HCT116 (cell line): Measurements from ENCODE around the gene ADRA2A. TPM values are rescaled to one million over a fixed set of nuclear protein-coding genes. Genes with fewer than 3 reads are reported as not detected.

ENCODE experiments used
- ATAC-seq: fragments of 200-7000 bp; cut with Tn5 transposase; 2 replicates; pipeline ENCODE4 v1.9.1; 2020; ENCODE audit warnings: mild to moderate bottlenecking, moderate library complexity
- BruUV-seq: library from RNA; stranded (reverse); fragments of 400-500 nt; replicated peaks from 2 replicates; lab custom pipeline; 2021; lab: Mats Ljungman, UMichigan
- CTCF ChIA-PET: fragments of 300-600 bp; sonication (Branson Sonifier 250); formaldehyde crosslinking; loops from one replicate; lab custom pipeline; 2021; ENCODE audit warnings: antibody characterized with exemption; lab: Charles Lee
- POLR2A ChIA-PET: fragments of 300-600, 350-600 bp; sonication (Branson Sonifier 250); formaldehyde crosslinking; loops from one replicate; lab custom pipeline; 2021; ENCODE audit warnings: antibody characterized with exemption; lab: Charles Lee
- RAD21 ChIA-PET, 2 experiments: fragments of 300-600 bp; sonication (Branson Sonifier 250); formaldehyde crosslinking; loops; one replicate each; lab custom pipeline; 2023; ENCODE audit warnings: low total read pairs in 2 of 2; ENCODE audit not compliant: uncharacterized antibody in 2 of 2, unreplicated experiment in 2 of 2, low non-redundant PET in 1 of 2; lab: Charles Lee
- DNase-seq: peaks from one replicate; pipeline ENCODE4 v3.0.0-alpha.2; 2010; ENCODE audit warnings: low read depth, low spot score
- H2AFZ ChIP-seq: fragments of 200-600 bp; shearing (Covaris generic), sonication (generic); 2 replicates; pipeline ENCODE4 v1.6.1; 2017; ENCODE audit warnings: low read depth, mixed run types, mixed read lengths, antibody characterized with exemption, low read length; ENCODE audit not compliant: poor library complexity, severe bottlenecking
- H3K27ac ChIP-seq: 2 replicates; pipeline ENCODE4 v1.5.1; 2012; ENCODE audit warnings: low read depth, low read length
- H3K27me3 ChIP-seq: fragments of 200-600 bp; sonication (generic); 2 replicates; pipeline ENCODE4 v1.6.1; 2016; ENCODE audit warnings: mixed run types, low read length, mixed read lengths; ENCODE audit not compliant: insufficient read depth
- H3K36me3 ChIP-seq, 2 experiments: fragments of 200-500 bp in 1 of 2; fragments of 200-600 bp in 1 of 2; sonication (Bioruptor generic) in 1 of 2; sonication (generic) in 1 of 2; 2 replicates each; pipeline versions ENCODE4 v1.5.1 to v1.6.1; 2014 to 2016; ENCODE audit warnings: low read length in 2 of 2, inconsistent platforms in 1 of 2, mixed read lengths in 1 of 2, mixed run types in 1 of 2; ENCODE audit not compliant: insufficient read depth in 2 of 2, control insufficient read depth in 1 of 2
- H3K4me1 ChIP-seq, 2 experiments: fragments of 200-600 bp in 1 of 2; sonication (generic) in 1 of 2; 2 replicates each; pipeline versions ENCODE4 v1.5.1 to v1.6.1; 2012 to 2017; ENCODE audit warnings: low read length in 2 of 2, inconsistent platforms in 1 of 2, mild to moderate bottlenecking in 1 of 2, mixed read lengths in 1 of 2, mixed run types in 1 of 2, moderate library complexity in 1 of 2; ENCODE audit not compliant: insufficient read depth in 2 of 2, control insufficient read depth in 1 of 2
- H3K4me2 ChIP-seq: fragments of 200-600 bp; sonication (generic); 2 replicates; pipeline ENCODE4 v1.6.1; 2017; ENCODE audit warnings: mixed run types, low read length, mixed read lengths
- H3K4me3 ChIP-seq, 2 experiments: fragments of 200-600 bp in 1 of 2; sonication (generic) in 1 of 2; replicated peaks in 1 of 2; 2 replicates each; pipeline ENCODE4 v1.5.1; 2011 to 2016; ENCODE audit warnings: low read length in 2 of 2, control low read depth in 1 of 2, low read depth in 1 of 2, mild to moderate bottlenecking in 1 of 2, mixed read lengths in 1 of 2, mixed run types in 1 of 2
- H3K79me2 ChIP-seq: fragments of 200-600 bp; sonication (generic); 2 replicates; pipeline ENCODE4 v1.6.1; 2017; ENCODE audit warnings: mild to moderate bottlenecking, mixed run types, low read length, moderate library complexity, mixed read lengths; ENCODE audit not compliant: insufficient read depth
- H3K9ac ChIP-seq: fragments of 200-600 bp; sonication (generic); 2 replicates; pipeline ENCODE4 v1.6.1; 2016; ENCODE audit warnings: low read length, mixed read lengths
- H3K9me2 ChIP-seq: fragments of 200-600 bp; sonication (generic), shearing (Covaris generic); 2 replicates; pipeline ENCODE4 v1.6.1; 2017; ENCODE audit warnings: mixed run types, mild to moderate bottlenecking, moderate library complexity; ENCODE audit not compliant: insufficient read depth
- H3K9me3 ChIP-seq, 2 experiments: fragments of 200-500 bp in 1 of 2; fragments of 200-600 bp in 1 of 2; sonication (Bioruptor generic) in 1 of 2; sonication (generic) in 1 of 2; 2 replicates each; pipeline ENCODE4 v1.6.1; 2014 to 2017; ENCODE audit warnings: low read length in 2 of 2, mixed read lengths in 2 of 2, inconsistent platforms in 1 of 2, low read depth in 1 of 2, mild to moderate bottlenecking in 1 of 2, mixed run types in 1 of 2, moderate library complexity in 1 of 2; ENCODE audit not compliant: control insufficient read depth in 1 of 2, insufficient read depth in 1 of 2
- H4K20me1 ChIP-seq: fragments of 200-600 bp; sonication (generic), shearing (Covaris generic); 2 replicates; pipeline ENCODE4 v1.6.1; 2017; ENCODE audit warnings: mixed run types, mild to moderate bottlenecking, moderate library complexity; ENCODE audit not compliant: insufficient read depth
- ATF3 ChIP-seq: IDR thresholded peaks from 2 replicates; pipeline ENCODE4 v1.6.1; 2012
- CEBPB ChIP-seq: IDR thresholded peaks from 2 replicates; pipeline ENCODE4 v1.6.1; 2012; ENCODE audit warnings: low read depth
- CTCF ChIP-seq, 3 experiments: fragments of 200-600 bp in 1 of 3; sonication (generic) in 1 of 3; IDR thresholded peaks in 2 of 3; conservative IDR thresholded peaks in 1 of 3; 2 replicates each; pipeline ENCODE4 v1.5.1; 2012 to 2017; ENCODE audit warnings: low read depth in 2 of 3, low read length in 2 of 3, antibody characterized with exemption in 1 of 3, borderline replicate concordance in 1 of 3, control low read depth in 1 of 3, mild to moderate bottlenecking in 1 of 3, mixed read lengths in 1 of 3, mixed run types in 1 of 3, moderate library complexity in 1 of 3; ENCODE audit not compliant: insufficient read depth in 1 of 3
- EZH2phosphoT487 ChIP-seq: fragments of 200-600 bp; IDR thresholded peaks from 2 replicates; pipeline ENCODE4 v1.6.1; 2018; ENCODE audit warnings: antibody characterized with exemption, borderline replicate concordance
- FOSL1 ChIP-seq: IDR thresholded peaks from 2 replicates; pipeline ENCODE4 v1.6.1; 2012; ENCODE audit warnings: low read depth
- JUND ChIP-seq: IDR thresholded peaks from 2 replicates; pipeline ENCODE4 v1.6.1; 2012
- MAX ChIP-seq: IDR thresholded peaks from 2 replicates; pipeline ENCODE4 v1.6.1; 2012
- RAD21 ChIP-seq: IDR thresholded peaks from 2 replicates; pipeline ENCODE4 v1.6.1; 2012; ENCODE audit warnings: low read depth, mild to moderate bottlenecking
- SIN3A ChIP-seq: IDR thresholded peaks from 2 replicates; pipeline ENCODE4 v1.6.1; 2012; ENCODE audit warnings: low read depth
- TCF7L2 ChIP-seq: IDR thresholded peaks from 2 replicates; pipeline ENCODE4 v1.7.0; 2011; ENCODE audit warnings: borderline replicate concordance, inconsistent platforms; ENCODE audit not compliant: insufficient read depth, insufficient read length; ENCODE audit errors: extremely low read depth
- YY1 ChIP-seq: IDR thresholded peaks from 2 replicates; pipeline ENCODE4 v1.6.1; 2011; ENCODE audit warnings: low read length, low read depth, moderate library complexity, mild to moderate bottlenecking; ENCODE audit not compliant: insufficient replicate concordance; ENCODE audit errors: extremely low read depth
- intact Hi-C: fragments of 100-400 bp; cut with micrococcal nuclease; formaldehyde crosslinking; loops from 2 replicates; pipeline ENCODE4 v1.10.0; 2022
- total RNA-seq: library from RNA; stranded (reverse); gene quantifications from one replicate; pipeline ENCODE4 v1.2.1, GENCODE V29; 2021; ENCODE audit not compliant: unreplicated experiment

ADRA2A gene
- total RNA-seq, 1 experiment from 2014 or later: 0.15 TPM

GRCh38 chr10:111098679-111099437 lies 22.0 kb downstream of the ADRA2A start (continued):
- TF ChIP-seq CTCF (IDR thresholded peaks at IDR 0.05 in 2 of 3, conservative IDR thresholded peaks at IDR 0.05 in 1 of 3; ENCODE audit: borderline replicate concordance in 1 of 3, insufficient read depth in 1 of 3, low read depth in 2 of 3, low read length in 2 of 3) (peak; percentile 17 to 53 (median 46); a peak in 4 of 6 replicates), ATF3 (no peak), CEBPB (no peak), SIN3A (no peak), MAX (no peak), JUND (no peak), RAD21 (peak; percentile 50)

- DNase-seq (no peak), ATAC-seq (no peak)
- Histone ChIP-seq H3K9ac (no peak overlapping the region), H3K27me3 (peaks cover 25% of the 10 kb centered on the region), H3K9me2 (no peaks in the 10 kb centered on the region), H3K4me2 (no peak overlapping the region), H3K9me3 (no peaks in the 10 kb centered on the region)
- BruUV-seq: no TSS peak
- CTCF ChIA-PET: no interaction called here
- TF ChIP-seq YY1: no peak
- TF ChIP-seq TCF7L2: no peak
- no peak for TF ChIP-seq EZH2phosphoT487
- TF ChIP-seq SIN3A: no peak
- no peak for TF ChIP-seq FOSL1
- TF ChIP-seq, all 23 proteins: peak for 0
- ChIA-PET RAD21 (no interaction called here), POLR2A (no interaction called here)
- Histone ChIP-seq H4K20me1 (no peaks in the 10 kb centered on the region), H3K27ac (no peak overlapping the region), H3K36me3 (no peaks in the 10 kb centered on the region), H2AFZ (no peak overlapping the region), H3K4me1 (peaks cover 0 to 7% of the 10 kb centered on the region in 2 experiments; a peak in 2 of 4 replicates), H3K4me3 (no peak overlapping the region), H3K79me2 (no peaks in the 10 kb centered on the region)
- intact Hi-C loops: no loop called here
These were observed 23.4 kb downstream of the ADRA2A start for GRCh38 chr10:111100198-111100597.
